H1 (cell line): ENCODE data around the gene LLGL1.
A peak's percentile ranks its signal among the peaks of the same experiment; 100 is the strongest.

ENCODE experiments used
- CBX8 ChIP-seq: fragments of 300-800, 300-1000 bp; sonication (generic); IDR thresholded peaks from 2 replicates; pipeline ENCODE4 v1.7.1; 2016; ENCODE audit warnings: low read depth, low read length, borderline replicate concordance
- CTCF ChIP-seq, 3 experiments: IDR thresholded peaks; 1 replicate in 2 of 3; 2 replicates in 1 of 3; pipeline versions ENCODE4 v1.5.1 to v1.6.1; 2011; ENCODE audit warnings: low read length in 3 of 3, mild to moderate bottlenecking in 3 of 3, inconsistent platforms in 2 of 3, low read depth in 1 of 3, moderate library complexity in 1 of 3; ENCODE audit not compliant: insufficient read depth in 1 of 3; ENCODE audit errors: control extremely low read depth in 1 of 3
- EGR1 ChIP-seq: IDR thresholded peaks from 2 replicates; pipeline ENCODE4 v1.6.1; 2011; ENCODE audit warnings: low read depth, low read length, borderline replicate concordance
- FOSL1 ChIP-seq: IDR thresholded peaks from 2 replicates; pipeline ENCODE4 v1.6.1; 2011; ENCODE audit warnings: mild to moderate bottlenecking, low read depth, low read length, moderate library complexity; ENCODE audit not compliant: insufficient read depth
- GTF2F1 ChIP-seq: IDR thresholded peaks from 2 replicates; pipeline ENCODE4 v1.6.1; 2012; ENCODE audit warnings: low read depth, low read length, improper control_type of control experiment, borderline replicate concordance
- HDAC6 ChIP-seq: IDR thresholded peaks from one replicate; pipeline ENCODE4 v1.7.1; 2012; ENCODE audit warnings: low read depth, mild to moderate bottlenecking, inconsistent platforms, low read length, moderate library complexity
- MAX ChIP-seq: IDR thresholded peaks from 2 replicates; pipeline ENCODE4 v1.6.1; 2012; ENCODE audit warnings: inconsistent platforms
- NRF1 ChIP-seq: IDR thresholded peaks from 2 replicates; pipeline ENCODE4 v1.6.1; 2011; ENCODE audit warnings: mild to moderate bottlenecking, low read depth, low read length, improper control_type of control experiment
- POLR2A ChIP-seq, 2 experiments: IDR thresholded peaks; 1 replicate in 1 of 2; 2 replicates in 1 of 2; pipeline ENCODE4 v1.6.1; 2011; ENCODE audit warnings: low read depth in 2 of 2, low read length in 2 of 2, mild to moderate bottlenecking in 2 of 2; ENCODE audit errors: control extremely low read depth in 1 of 2
- POLR2AphosphoS5 ChIP-seq: IDR thresholded peaks from 2 replicates; pipeline ENCODE4 v1.6.1; 2011; ENCODE audit warnings: low read depth, low read length
- POU5F1 ChIP-seq: IDR thresholded peaks from 2 replicates; pipeline ENCODE4 v1.6.1; 2011; ENCODE audit warnings: low read depth, mild to moderate bottlenecking, low read length, moderate library complexity
- SP2 ChIP-seq: IDR thresholded peaks from 2 replicates; pipeline ENCODE4 v1.6.1; 2012; ENCODE audit warnings: mild to moderate bottlenecking, low read length, inconsistent platforms

- TF ChIP-seq GTF2F1 (no peak), POU5F1 (no peak), POLR2AphosphoS5 (0 out of 2 replicates have a peak, but pooled peaks have one; percentile 11), MAX (no peak), SP2 (no peak), CBX8 (no peak), FOSL1 (no peak), NRF1 (no peak), CTCF (IDR thresholded peaks at IDR 0.05; ENCODE audit: control extremely low read depth in 1 of 3, insufficient read depth in 1 of 3, low read depth in 1 of 3, low read length in 3 of 3) (no peak), EGR1 (no peak), HDAC6 (no peak), POLR2A (IDR thresholded peaks at IDR 0.05; ENCODE audit: control extremely low read depth in 1 of 2, low read depth in 2 of 2, low read length in 2 of 2) (peak; percentile 71 to 85)
Measured at GRCh38 chr17:18182978-18183333, 42.5 kb upstream of the LLGL1 start.
